IMR-90 (cell line): ENCODE results near the gene GYS1. TPM values are rescaled to one million over a fixed set of nuclear protein-coding genes. Genes with fewer than 3 reads are reported as not detected.

Experiments used
- ATAC-seq: fragments of 200-7000 bp; cut with Tn5 transposase; 2 replicates; pipeline ENCODE4 v1.9.1; 2020; ENCODE audit warnings: low read depth, mild to moderate bottlenecking, moderate library complexity
- BruUV-seq: library from RNA; stranded (reverse); fragments of 400-500 nt; replicated peaks from 2 replicates; lab custom pipeline; 2021; lab: Mats Ljungman, UMichigan
- CTCF ChIA-PET: fragments of 300-600 bp; formaldehyde crosslinking; extraction: SDS; loops from one replicate; lab custom pipeline; 2021; ENCODE audit warnings: antibody characterized with exemption; lab: Yijun Ruan, JAX
- POLR2A ChIA-PET: fragments of 300-600 bp; sonication (Branson Sonifier 250); formaldehyde crosslinking; loops from one replicate; lab custom pipeline; 2022; ENCODE audit warnings: antibody characterized with exemption; ENCODE audit not compliant: unreplicated experiment; lab: Charles Lee
- DNase-seq: peaks from one replicate; pipeline ENCODE4 v3.0.0; 2013
- H2AFZ ChIP-seq: replicated peaks from 2 replicates; pipeline ENCODE3; 2013; ENCODE audit warnings: low read length, mild to moderate bottlenecking; ENCODE audit not compliant: poor library complexity
- H2AK5ac ChIP-seq: 2 replicates; pipeline ENCODE4 v1.6.1; 2013; ENCODE audit warnings: low read depth, low read length, inconsistent platforms
- H2AK9ac ChIP-seq: replicated peaks from 2 replicates; pipeline ENCODE3; 2013; ENCODE audit warnings: mild to moderate bottlenecking, low read depth, low read length, moderate library complexity; ENCODE audit not compliant: poor library complexity
- H2BK120ac ChIP-seq: 2 replicates; pipeline ENCODE4 v1.6.1; 2013; ENCODE audit warnings: low read depth, low read length, inconsistent platforms
- H2BK15ac ChIP-seq: 3 replicates; pipeline ENCODE4 v1.6.1; 2013; ENCODE audit warnings: low read depth, low read length, inconsistent platforms
- H2BK20ac ChIP-seq: 2 replicates; pipeline ENCODE4 v1.6.1; 2013; ENCODE audit warnings: low read depth, mild to moderate bottlenecking, inconsistent platforms, low read length, moderate library complexity
- H2BK5ac ChIP-seq: 2 replicates; pipeline ENCODE4 v1.6.1; 2013; ENCODE audit warnings: mild to moderate bottlenecking, low read depth, low read length, inconsistent platforms; ENCODE audit not compliant: poor library complexity, severe bottlenecking
- H3K14ac ChIP-seq: replicated peaks from 2 replicates; pipeline ENCODE4 v1.6.1; 2013; ENCODE audit warnings: low read depth, low read length, inconsistent platforms
- H3K18ac ChIP-seq: 2 replicates; pipeline ENCODE4 v1.6.1; 2013; ENCODE audit warnings: low read depth, low read length, control low read depth
- H3K23ac ChIP-seq: 2 replicates; pipeline ENCODE4 v1.6.1; 2013; ENCODE audit warnings: low read depth, low read length, inconsistent platforms
- H3K27ac ChIP-seq: 2 replicates; pipeline ENCODE4 v1.5.1; 2013; ENCODE audit warnings: mild to moderate bottlenecking, control low read depth, low read length; ENCODE audit not compliant: insufficient read depth
- H3K27me3 ChIP-seq: 2 replicates; pipeline ENCODE4 v1.6.1; 2013; ENCODE audit warnings: low read length; ENCODE audit not compliant: control insufficient read depth, insufficient read depth
- H3K36me3 ChIP-seq: 2 replicates; pipeline ENCODE4 v1.6.1; 2013; ENCODE audit warnings: low read length, mixed read lengths; ENCODE audit not compliant: control insufficient read depth, insufficient read depth
- H3K4ac ChIP-seq: 2 replicates; pipeline ENCODE4 v1.6.1; 2013; ENCODE audit warnings: low read depth, low read length, inconsistent platforms
- H3K4me1 ChIP-seq: 2 replicates; pipeline ENCODE4 v1.6.1; 2013; ENCODE audit warnings: low read length, mixed read lengths; ENCODE audit not compliant: control insufficient read depth, insufficient read depth
- H3K4me2 ChIP-seq: 2 replicates; pipeline ENCODE4 v1.6.1; 2013; ENCODE audit warnings: low read depth, mild to moderate bottlenecking, control low read depth, low read length, moderate library complexity
- H3K4me3 ChIP-seq: 2 replicates; pipeline ENCODE4 v1.5.1; 2013; ENCODE audit warnings: low read depth, mild to moderate bottlenecking, control low read depth, low read length, moderate library complexity; ENCODE audit not compliant: insufficient read depth
- H3K56ac ChIP-seq: 2 replicates; pipeline ENCODE4 v1.6.1; 2013; ENCODE audit warnings: low read length, inconsistent platforms; ENCODE audit not compliant: insufficient read depth; ENCODE audit errors: extremely low read depth
- H3K79me1 ChIP-seq, 2 experiments: 2 replicates each; pipeline ENCODE4 v1.6.1; 2013; ENCODE audit warnings: low read length in 2 of 2, inconsistent platforms in 1 of 2, low read depth in 1 of 2
- H3K9ac ChIP-seq: 2 replicates; pipeline ENCODE4 v1.6.1; 2013; ENCODE audit warnings: low read depth, low read length, control low read depth
- H3K9me1 ChIP-seq: 2 replicates; pipeline ENCODE4 v1.6.1; 2013; ENCODE audit warnings: low read length, inconsistent platforms; ENCODE audit not compliant: insufficient read depth
- H3K9me3 ChIP-seq: 2 replicates; pipeline ENCODE4 v1.6.1; 2013; ENCODE audit warnings: low read length; ENCODE audit not compliant: control insufficient read depth, insufficient read depth
- H4K20me1 ChIP-seq: 2 replicates; pipeline ENCODE4 v1.6.1; 2013; ENCODE audit warnings: low read length, inconsistent platforms; ENCODE audit not compliant: insufficient read depth
- H4K5ac ChIP-seq: 2 replicates; pipeline ENCODE4 v1.6.1; 2013; ENCODE audit warnings: mild to moderate bottlenecking, low read depth, low read length, control low read depth
- H4K8ac ChIP-seq, 2 experiments: 2 replicates each; pipeline ENCODE4 v1.6.1; 2013; ENCODE audit warnings: low read depth in 2 of 2, low read length in 2 of 2, control low read depth in 1 of 2, inconsistent platforms in 1 of 2
- H4K91ac ChIP-seq: 2 replicates; pipeline ENCODE4 v1.6.1; 2013; ENCODE audit warnings: low read depth, low read length, inconsistent platforms; ENCODE audit not compliant: insufficient read depth
- ELK1 ChIP-seq: fragments of 150-350 bp; IDR thresholded peaks from 2 replicates; pipeline ENCODE4 v1.6.1; 2016; ENCODE audit warnings: low read depth, mild to moderate bottlenecking, low read length, moderate library complexity, borderline replicate concordance
- MXI1 ChIP-seq: IDR thresholded peaks from 2 replicates; pipeline ENCODE4 v1.6.1; 2012; ENCODE audit warnings: low read depth, mild to moderate bottlenecking, low read length, moderate library complexity, borderline replicate concordance
- RAD21 ChIP-seq: IDR thresholded peaks from 2 replicates; pipeline ENCODE4 v1.6.1; 2012; ENCODE audit warnings: low read length, improper control_type of control experiment
- WGBS, 2 experiments: methylation state at CpG; one replicate each; pipeline versions ENCODE4 v1.1.5 to v1.1.7; 2013; ENCODE audit warnings: missing lambda C conversion rate in 2 of 2; ENCODE audit not compliant: insufficient read length in 1 of 2; ENCODE audit errors: extremely low coverage in 2 of 2; 5-methylcytosine and 5-hydroxymethylcytosine counted together
- dilution Hi-C: fragments of 300-500 bp; cut with HindIII; formaldehyde crosslinking; loops from one replicate; pipeline ENCODE4 v1.14.3; 2018; ENCODE audit warnings: low sequenced_read_pairs; ENCODE audit not compliant: unreplicated experiment
- in situ Hi-C: fragments of 300-500 bp; cut with MboI; formaldehyde crosslinking; loops from 3 replicates; pipeline ENCODE4 v1.14.3; 2019; ENCODE audit warnings: low sequenced_read_pairs, inconsistent platforms, mixed read lengths
- intact Hi-C: fragments of 100-400 bp; cut with micrococcal nuclease; formaldehyde crosslinking; loops from 2 replicates; pipeline ENCODE4 v1.10.0; 2022
- polyA plus RNA-seq, 3 experiments: library from polyadenylated mRNA; depleted of rRNA; stranded (reverse); fragments of >200 nt; gene quantifications; 2 replicates each; pipeline ENCODE4 v1.2.3, GENCODE V29; 2012; ENCODE audit warnings: low replicate concordance in 1 of 3
- total RNA-seq: library from RNA; depleted of rRNA; stranded (reverse); fragments of >200 nt; gene quantifications from 2 replicates; pipeline ENCODE4 v1.2.3, GENCODE V29; 2012

GYS1 gene
- total and polyA plus RNA-seq, 2 of the 4 experiments (the other 2 are of a cell fraction): 38.7 to 72.2 TPM

GRCh38 chr19:49004964-49005614 lies 12.0 kb upstream of the GYS1 start:
- H3K27me3 ChIP-seq: no peaks in the 10 kb centered on the region
- H4K91ac ChIP-seq: no peak overlapping the region
- H4K5ac ChIP-seq: no peak overlapping the region
- no peak overlapping the region for H3K18ac ChIP-seq
- peaks cover 44% of the 10 kb centered on the region for H3K36me3 ChIP-seq
- H3K4me3 ChIP-seq: no peak overlapping the region
- no TSS peak for BruUV-seq
- WGBS, 2 experiments: no CpG with 5 or more reads among the region's 7 CpGs
- no peak overlapping the region for H3K9ac ChIP-seq
- no peak overlapping the region for H3K4ac ChIP-seq
- H2AK5ac ChIP-seq: no peak overlapping the region
- dilution Hi-C loops (no loop called here), intact Hi-C loops (no loop called here), in situ Hi-C loops (no loop called here)
- no peak overlapping the region for H3K14ac ChIP-seq
- H4K8ac ChIP-seq: no peak overlapping the region
- H3K4me2 ChIP-seq: no peak overlapping the region
- no peak overlapping the region for H3K56ac ChIP-seq
- no peaks in the 10 kb centered on the region for H3K4me1 ChIP-seq
- DNase-seq (no peak), ATAC-seq (no peak)
- no peaks in the 10 kb centered on the region for H4K20me1 ChIP-seq
- POLR2A ChIA-PET: no interaction called here
- no peak overlapping the region for H2BK120ac ChIP-seq
- no peak overlapping the region for H2BK5ac ChIP-seq
- no peak overlapping the region for H3K23ac ChIP-seq
- H2BK15ac ChIP-seq: no peak overlapping the region
- no peak for TF ChIP-seq RAD21
- no peak for TF ChIP-seq ELK1
- TF ChIP-seq MXI1: no peak
- peaks cover 2% of the 10 kb centered on the region; the same call in 1 of the 2 replicates for H3K9me1 ChIP-seq
- H3K9me3 ChIP-seq: no peaks in the 10 kb centered on the region
- no peak overlapping the region for H3K27ac ChIP-seq
- H2BK20ac ChIP-seq: no peak overlapping the region
- no peak overlapping the region for H2AK9ac ChIP-seq
- no peak overlapping the region for H2AFZ ChIP-seq
- CTCF ChIA-PET: interaction anchor here (1.9 kb wide), 1 partner anchor 12 kb away, joined by 5 read pairs; the partner anchor contains the start of genes GYS1 and RUVBL2
- H3K79me1 ChIP-seq: peaks cover 0 to 19% of the 10 kb centered on the region in 2 experiments; a peak in 3 of 4 replicates
